Inferior parietal cortex (tissue), 1 donor: Measurements from ENCODE around the gene RASL12.
A peak's percentile ranks its signal among the peaks of the same experiment; 100 is the strongest.
"Not testable (repeated sequence)": the region's sequence is repeated elsewhere in the genome, so short reads cannot be mapped to it uniquely, and the experiment has no call there.

Source experiments
- DNase-seq: peaks from one replicate; pipeline ENCODE4 v3.0.0-alpha.2; 2016; ENCODE audit errors: extremely low spot score

Gene RASL12, protein sequence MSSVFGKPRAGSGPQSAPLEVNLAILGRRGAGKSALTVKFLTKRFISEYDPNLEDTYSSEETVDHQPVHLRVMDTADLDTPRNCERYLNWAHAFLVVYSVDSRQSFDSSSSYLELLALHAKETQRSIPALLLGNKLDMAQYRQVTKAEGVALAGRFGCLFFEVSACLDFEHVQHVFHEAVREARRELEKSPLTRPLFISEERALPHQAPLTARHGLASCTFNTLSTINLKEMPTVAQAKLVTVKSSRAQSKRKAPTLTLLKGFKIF

DNA sequence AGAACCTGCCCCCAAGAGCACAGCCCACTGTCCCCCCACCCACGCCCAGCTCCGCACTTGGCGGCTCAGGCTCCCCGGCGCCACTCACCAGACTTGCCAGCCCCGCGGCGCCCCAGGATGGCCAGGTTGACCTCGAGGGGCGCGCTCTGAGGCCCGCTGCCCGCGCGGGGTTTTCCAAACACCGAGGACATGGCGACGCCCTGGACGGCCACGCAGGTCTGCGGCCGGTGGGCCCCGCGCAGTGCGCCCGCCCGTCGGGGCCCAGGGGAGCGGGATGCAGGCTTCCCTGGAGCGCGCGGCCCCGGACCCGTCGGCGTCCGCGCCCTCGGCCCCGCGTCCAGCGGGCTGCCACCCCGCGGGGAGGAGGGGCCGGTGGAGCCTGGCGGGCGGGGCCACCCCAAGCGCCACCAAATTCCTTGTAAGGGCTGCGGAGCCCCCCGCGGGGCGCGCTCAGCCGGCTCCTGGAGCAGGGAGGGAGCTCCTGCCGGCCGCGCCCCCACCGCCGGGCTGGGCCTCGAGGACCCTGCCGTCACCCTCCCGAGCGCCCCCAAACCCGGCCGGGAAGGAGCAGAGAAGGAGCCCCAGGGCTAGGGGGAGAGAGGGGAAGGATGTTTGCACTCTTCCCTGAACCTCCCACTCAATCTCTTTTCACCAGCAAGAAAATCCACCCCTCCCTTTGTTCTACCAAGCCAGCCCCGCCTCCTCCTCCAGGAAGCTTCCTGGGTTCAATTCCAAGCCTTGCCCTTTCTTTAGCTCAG, at the start of gene RASL12:
RASL12 (minus strand) TSS at position 347 of the 758 bp plus-strand sequence; CDS start at position 191, 156 bp downstream.
- no peak for DNase-seq

DNA sequence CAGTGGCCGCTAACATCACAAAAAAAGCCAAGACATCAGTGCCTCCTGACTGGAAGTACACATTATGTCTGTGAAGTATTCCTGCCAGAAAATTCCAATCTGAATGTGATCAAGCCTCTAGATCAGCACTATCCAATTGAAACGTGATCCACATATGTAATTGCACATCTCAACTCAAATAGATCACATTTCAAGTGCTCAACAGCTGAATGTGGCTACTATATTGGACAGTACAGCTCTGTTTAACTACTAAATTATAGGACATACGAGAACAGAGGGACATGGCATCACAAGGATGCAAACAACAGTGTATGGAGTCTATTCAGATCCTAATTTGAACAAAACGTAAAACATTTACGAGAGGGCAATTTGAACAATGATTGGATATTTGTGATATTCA, 47.8 kb upstream of the RASL12 start:
- no peak for DNase-seq

DNA sequence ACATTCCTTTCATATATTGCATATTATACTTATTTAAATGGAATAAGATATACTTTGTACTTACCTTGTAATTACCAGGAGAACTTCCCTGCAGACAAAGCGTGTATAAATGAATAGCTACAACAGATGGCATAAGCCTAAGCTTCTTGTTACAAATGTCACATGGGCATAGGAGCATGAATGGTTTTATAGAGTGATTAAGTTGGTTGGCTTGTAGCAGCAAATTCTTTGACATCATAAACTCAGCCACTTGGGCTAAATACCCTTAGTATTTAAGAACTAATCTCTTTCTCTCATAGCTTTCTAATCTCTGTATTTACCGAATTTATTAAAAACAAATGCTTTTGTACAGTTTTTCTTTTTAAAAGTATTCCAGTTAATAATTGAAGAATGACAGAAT, 47.3 kb upstream of the RASL12 start, which contains the start of gene UBAP1L:
UBAP1L (minus strand) TSS at position 115 of the 400 bp plus-strand sequence. CDS start 8,985 bp downstream, outside the sequence.
- DNase-seq: no peak

DNA sequence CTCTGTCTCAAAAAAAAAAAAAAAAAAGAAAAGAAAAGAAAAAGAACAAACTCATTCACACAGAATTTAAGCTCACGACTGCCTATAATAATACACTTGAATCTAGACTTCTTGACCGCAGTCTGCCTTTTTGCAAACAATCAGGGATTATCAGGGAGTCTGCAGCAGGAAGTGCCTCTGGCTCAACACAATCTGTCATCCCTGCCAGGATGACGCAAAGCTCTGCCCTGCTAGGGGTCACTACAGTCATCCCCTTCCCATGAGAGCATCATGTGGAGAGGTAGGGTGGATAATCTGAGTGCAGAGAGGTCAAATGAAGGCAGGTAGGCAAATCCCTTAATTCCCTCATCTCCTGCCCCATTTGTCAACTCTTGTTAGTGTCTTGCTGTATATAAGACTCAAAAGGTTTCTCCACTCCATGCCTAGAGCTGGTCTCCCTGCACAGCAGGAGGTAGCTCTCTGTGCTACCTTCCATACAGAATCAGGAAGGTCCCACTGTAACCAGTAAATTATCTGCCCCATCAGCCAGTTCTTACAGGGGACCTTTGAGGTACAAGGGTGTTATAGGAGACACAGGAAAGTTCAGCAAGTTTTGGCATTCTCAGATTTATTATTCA, 43.0 kb upstream of the RASL12 start:
- no peak for DNase-seq

DNA sequence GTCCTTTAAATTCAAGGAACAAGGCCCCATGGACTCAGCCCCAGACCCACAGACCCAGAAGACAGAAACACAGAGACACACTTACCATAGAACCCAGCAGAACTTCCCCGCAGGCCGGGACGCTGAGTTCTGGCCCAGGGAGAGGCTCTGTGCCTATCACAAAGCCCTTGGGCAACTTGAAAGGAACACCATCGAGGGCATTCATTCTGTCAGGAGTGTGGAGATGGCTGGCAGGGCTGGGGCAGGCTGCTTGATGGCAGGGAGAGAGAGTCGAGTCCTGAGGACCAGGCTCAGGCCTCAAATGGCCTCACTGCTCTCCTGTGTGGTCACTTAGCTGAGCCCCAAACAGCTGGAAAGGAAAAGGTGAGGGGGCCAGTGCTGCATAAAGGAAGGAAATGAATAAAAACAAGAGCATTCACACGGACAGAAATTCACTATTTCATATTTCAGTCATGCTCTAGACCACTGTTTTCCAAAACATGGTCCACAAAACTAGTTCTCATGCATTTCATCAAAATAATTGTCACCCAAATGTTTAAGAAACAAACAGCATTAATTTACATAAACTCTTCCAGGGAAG, 38.3 kb upstream of the RASL12 start:
- no peak for DNase-seq

DNA sequence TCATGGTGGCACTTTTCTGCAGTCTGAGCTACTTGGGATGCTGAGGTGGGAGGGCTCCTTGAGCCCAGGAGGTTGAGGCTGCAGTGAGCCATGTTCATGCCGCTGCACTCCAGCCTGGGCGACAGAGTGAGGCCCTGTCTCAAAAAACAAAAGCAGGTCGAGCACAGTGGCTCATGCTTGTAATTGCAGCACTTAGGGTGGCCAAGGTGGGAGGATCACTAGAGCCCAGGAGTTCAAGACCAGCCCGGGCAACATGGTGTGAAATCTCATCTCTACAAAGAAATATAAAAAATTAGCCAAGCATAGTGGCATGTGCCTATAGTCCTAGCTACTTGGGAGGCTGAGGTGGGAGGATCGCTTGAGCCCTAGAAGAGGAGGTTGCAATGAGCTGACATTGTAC, 37.2 kb upstream of the RASL12 start:
- no peak for DNase-seq

DNA sequence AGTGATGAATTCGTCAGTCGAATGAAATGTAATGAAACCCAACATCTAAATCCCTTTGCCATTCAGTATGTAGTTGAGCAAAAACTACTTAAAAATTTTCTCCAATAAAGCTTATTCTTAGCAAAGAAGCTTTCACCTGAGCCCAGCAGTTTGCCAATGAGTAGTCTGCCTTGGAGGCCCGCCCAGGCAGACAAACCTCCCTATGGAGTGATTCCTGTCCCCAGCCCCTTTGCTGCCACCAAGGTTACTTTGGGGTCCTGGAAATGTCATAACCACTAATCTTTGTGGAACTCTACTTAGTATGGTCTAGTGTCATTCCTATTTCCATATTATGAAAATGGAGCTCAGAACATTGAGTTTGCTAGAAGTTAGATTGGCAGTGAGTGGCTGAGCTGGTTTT, 35.1 kb upstream of the RASL12 start:
- no peak for DNase-seq

DNA sequence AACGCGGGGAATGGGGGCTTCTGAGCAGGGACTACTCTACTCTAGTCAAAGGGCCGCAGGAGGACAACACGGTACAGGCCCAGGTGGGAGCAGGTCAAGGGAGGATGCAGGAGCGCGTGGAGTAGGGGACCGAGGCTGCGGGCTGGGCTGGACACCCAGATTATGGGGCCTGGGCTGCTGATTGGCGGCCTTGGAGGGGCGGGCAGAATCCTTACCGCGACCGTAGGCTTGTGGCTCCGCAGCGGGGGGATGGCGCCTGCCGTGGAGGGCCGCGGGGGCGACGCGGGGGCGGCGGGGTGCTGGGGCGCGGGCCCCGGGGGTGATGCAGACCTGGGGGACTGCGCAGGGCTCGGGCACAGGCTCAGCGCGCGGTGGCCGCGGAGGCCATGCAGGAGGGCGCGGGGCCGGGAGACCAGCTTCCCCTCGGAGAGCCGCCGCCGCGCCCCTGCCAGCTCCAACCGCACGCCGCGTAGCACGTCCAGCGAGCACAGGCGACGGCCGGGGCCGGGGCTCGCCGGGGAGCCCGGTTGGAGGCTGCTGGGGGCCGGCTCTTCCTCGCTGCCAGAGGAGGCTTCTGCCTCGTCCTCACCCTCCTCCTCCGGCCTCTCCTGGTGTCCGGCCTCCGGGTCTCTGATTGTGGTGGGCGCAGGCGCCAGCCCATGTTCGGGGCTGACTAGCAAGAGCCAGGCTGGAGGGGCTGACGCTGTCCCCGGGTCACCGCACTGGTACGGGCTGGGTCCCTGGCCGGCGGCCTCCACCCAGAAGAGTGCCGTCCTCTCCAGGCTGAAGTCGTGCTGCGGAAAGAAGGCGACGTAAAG, 34.3 kb upstream of the RASL12 start:
- DNase-seq: no peak

DNA sequence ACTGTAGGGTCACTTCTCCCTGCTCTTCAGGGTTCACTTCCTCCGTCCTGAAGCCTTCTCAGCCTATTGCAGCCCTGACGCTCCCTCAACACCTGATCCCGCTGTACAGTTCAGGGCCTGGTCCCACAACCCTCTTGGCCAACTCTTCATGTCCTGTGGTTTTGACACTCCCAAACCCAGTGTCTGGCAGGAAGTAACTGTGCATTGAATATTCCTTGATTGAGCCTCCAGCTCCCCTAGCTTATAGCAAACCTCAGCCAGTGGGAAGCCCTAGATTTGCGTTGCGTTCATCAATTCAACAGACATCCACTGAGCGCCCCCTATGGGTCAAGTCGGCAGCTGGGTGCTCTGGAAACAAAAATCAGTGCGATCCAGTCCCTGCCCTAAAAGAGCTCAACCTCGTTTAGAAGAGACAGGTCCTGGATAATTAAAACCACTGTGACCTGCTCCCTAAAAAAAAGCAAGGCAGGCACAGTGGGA, 33.7 kb upstream of the RASL12 start:
- peak; percentile 70 for DNase-seq

DNA sequence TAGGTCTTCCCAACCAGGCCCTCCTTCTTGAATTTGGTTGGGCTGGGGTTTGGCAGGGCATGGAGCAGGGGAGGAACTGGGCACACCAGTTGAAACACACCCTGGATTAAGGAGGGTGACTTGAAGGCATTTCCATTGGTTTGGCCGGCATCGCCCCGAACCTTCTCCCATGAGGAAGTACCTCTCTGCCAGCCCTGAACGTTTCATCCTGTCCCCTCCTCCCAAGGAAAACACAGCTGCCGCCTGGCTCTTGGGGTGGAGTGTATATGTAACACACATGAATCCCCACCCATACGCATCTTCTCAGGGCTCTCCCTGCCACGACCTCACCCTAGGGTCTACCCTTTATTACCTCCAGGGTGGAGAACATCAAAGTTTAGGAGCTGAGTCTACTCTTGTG, 32.7 kb upstream of the RASL12 start:
- DNase-seq: no peak

DNA sequence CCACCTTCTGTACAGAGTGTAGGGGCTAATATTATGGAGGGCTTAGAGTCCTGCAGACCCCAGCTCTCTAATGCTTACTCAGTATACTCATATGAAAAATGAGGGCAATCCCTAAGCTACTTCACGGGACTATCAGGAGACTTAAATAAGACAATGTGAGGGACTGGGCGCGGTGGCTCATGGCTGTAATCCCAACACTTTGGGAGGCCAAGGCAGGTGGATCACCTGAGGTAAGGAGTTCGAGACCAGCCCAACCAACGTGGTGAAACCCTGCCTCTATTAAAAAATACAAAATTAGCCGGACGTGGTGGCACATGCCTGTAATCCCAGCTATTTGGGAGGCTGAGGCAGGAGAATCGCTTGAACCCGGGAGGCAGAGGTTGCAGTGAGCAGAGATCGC, 32.0 kb upstream of the RASL12 start:
- not testable (repeated sequence) for DNase-seq

DNA sequence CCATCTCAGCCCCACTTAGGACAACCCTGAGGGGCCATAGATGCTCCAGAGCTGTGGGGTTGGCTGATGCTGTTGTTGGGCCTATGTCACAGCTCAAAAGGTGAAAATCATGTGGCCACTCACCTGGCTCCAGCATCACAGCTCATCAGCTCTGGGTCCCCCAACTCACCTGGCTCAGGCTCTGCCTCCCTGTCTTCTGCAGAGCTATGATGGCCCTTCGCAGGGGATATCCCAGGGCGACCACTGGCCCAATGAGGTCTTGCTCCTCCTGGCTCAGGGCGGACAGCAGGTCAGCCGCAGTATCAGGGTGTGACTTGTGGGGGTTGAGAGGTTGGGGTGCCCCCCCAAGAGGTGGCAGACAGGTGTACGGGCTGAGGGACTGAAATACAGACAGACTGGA, 31.5 kb upstream of the RASL12 start:
- DNase-seq: no peak

DNA sequence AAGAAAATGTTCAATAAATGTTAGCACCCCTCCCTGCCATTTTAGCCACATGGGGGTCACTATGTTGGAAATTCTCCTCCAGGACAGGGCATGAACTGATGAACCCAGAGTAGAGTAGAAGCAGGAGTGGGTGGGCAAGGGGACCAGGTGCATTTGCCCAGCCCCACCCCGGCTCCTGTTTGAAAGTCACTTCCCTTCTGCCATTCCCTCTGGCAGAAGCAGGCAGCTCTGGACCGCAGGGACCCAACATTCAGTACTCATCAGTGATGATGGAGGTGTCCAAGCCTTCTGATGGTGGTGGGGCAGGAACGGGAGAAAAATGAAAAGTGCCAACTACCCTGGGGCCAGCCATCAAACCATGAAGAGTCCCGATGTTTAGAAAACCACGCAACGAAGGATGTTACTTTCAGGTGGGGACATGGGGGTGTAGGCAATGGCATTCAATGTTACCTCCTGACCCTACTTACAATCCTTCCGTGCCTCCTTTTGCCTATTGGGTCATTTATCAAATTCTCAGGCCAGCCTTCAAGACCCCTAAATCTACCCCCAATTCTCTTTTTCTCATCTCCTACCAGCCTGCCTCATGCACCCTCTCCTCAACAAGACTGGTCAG, 30.0 kb upstream of the RASL12 start:
- DNase-seq: no peak

DNA sequence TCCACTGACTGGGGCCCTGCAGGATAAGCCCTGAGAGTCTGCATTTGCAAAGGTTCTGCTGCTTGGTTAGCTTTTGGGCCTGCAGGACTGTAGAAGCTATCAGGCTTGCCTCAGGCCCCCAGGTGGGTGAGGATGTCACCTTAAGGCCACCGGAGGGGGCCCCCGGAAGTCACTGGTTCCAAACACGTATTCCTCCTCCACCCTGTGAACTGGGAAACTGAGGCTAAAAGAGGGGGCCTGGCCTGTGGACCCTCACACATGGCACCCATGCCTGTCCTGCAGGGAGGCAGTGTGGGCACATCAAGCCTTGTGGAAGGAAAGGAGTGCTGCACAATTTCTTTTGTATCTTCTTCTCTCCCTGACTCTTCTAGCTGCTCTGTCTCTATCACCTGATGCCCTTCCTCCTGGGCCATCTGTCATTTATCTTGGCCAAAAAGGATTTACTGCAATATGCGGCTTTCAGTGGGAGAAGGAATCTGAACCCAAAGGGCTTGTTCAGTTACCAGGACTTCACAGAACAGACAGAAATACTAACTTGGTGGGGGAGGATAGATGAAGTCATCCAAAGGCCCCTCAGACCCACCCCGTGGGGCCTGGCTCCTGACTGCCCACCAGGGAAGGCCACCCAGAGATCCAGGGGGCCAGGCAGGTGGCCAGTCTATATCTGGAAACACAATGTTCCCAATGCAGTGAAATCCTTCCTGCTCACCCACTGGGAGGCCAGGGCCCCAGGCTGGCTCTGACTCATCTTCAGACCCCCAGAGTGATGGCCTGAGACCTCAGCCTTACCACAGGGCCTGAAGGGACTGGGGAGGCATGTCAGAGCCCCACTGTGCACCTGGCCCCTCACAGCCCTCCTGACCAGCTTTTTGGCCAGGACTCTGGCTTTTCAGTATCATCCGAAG, 28.9 kb upstream of the RASL12 start:
- DNase-seq: no peak

DNA sequence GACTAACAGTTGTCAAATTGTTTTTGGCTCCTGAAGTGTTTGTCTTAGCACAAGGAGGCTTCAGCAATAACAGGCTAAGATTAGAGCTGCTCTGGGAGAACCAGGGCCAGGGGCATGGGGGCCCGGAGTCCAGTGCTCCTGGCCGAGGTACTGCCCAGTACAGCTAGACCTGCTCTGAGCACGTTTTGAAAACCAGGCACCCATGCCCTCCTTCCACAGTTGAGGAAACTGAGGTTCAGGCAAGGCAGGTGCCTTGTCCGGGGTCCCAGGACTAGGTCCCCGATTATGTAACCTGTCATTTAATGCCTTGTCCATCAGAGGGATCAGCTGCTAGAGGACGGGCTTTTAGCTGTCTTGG, 27.9 kb upstream of the RASL12 start:
- DNase-seq: no peak

DNA sequence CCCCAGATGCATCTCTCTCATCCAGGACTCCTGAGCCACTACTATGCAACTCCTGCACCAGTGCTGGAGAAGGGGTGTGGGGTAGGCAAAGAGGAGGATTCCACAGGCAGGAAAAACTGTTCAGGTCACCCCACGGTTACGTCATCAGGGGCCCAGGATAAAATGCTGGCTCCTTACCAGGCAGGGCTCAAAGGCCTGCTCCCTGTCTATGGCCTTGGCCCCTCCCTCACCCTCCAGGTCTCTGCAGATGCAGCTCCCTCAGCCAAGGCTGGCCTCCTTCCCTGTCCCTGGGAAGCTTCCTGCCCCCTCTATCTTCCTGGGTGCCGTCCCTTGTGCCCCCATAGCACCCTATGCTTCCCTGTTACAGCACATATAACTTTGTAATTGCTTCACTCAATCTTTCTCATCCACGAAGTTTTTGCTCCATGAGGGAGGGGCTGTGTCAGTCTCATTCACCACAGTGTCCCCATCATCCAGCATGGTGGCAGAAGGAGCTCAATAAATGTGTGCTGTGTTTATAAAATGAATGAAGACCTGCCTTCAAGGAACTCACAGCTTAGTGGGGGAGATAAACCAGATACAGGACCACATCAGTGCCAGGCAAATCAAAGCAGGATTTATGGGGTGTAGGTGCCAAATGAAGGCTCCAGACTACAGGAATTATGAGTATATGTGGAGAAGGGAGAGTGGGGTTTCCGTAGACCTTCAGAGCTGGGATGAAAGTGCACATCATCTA, 27.4 kb upstream of the RASL12 start:
- DNase-seq: no peak

DNA sequence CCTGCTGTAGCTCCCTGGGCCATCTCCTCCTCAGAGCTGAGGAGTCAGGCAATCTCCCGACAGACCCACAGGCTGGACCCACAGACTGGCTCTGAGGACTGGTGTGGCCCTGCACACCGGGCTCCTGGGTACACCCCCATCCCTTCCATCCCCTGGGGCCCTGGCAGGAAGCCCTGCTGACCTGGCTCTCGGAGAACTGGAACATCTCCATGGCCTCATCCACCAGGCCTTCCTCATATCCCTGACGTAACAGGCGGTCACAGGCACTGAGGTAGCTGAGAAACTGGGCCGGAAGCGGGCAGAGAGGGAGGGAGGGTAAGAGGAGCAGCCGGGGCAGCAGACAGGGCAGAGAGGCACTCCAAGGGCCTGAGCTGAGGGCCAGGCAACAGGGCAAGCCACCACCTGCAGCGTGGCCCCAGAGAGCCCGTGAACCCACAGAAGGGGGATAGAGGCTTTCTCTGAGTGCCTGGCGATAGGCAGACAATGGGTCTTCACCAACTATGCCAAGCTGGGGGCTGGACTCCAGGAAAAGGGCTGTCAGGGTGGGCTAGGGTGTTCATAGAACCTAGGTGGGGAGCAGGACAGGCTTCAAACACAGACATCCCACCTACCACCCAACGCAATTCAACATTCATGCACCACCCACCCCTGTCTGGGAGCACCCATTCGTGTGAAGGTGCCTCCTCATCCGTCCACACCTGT, 26.7 kb upstream of the RASL12 start:
- DNase-seq: no peak

DNA sequence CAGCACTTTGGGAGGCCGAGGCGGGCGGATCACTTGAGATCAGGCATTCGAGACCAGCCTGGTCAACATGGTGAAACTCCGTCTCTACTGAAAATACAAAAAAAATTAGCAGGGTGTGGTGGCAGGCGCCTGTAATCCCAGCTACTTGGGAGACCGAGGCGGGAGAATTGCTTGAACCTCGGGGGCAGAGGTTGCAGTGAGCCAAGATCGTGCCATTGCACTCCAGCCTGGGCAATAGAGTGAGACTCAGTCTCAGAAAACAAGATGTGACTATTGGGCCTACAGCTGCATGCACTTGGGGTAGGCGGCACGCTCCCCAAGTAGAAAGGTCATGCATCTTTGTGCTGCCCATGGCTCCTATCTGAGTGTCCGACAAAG, 26.0 kb upstream of the RASL12 start:
- not testable (repeated sequence) for DNase-seq
